Neural cell (in vitro differentiated cells): ENCODE results near the gene CHMP4B. TPM values are rescaled to one million over a fixed set of nuclear protein-coding genes. Genes with fewer than 3 reads are reported as not detected.

Source experiments
- H2AFZ ChIP-seq: fragments of 200-600, 300-800 bp; sonication (generic), shearing (Covaris generic); 2 replicates; pipeline ENCODE4 v1.6.0; 2014; ENCODE audit warnings: low read depth, mild to moderate bottlenecking, antibody characterized with exemption, low read length, moderate library complexity
- H3F3A ChIP-seq: fragments of 200-600 bp; shearing (Covaris generic); 2 replicates; pipeline ENCODE4 v1.6.1; 2016; ENCODE audit warnings: mild to moderate bottlenecking, moderate library complexity, mixed read lengths, antibody characterized with exemption, low read length; ENCODE audit not compliant: insufficient read depth, poor library complexity, severe bottlenecking
- H3K27ac ChIP-seq: fragments of 200-600, 300-800 bp; sonication (generic), shearing (Covaris generic); 2 replicates; pipeline ENCODE4 v1.5.1; 2014; ENCODE audit warnings: mild to moderate bottlenecking, low read length, moderate library complexity
- H3K27me3 ChIP-seq: fragments of 300-800, 200-600 bp; sonication (generic), shearing (Covaris generic); 2 replicates; pipeline ENCODE4 v1.6.0; 2014; ENCODE audit warnings: mild to moderate bottlenecking, low read depth, low read length, moderate library complexity; ENCODE audit not compliant: insufficient read depth
- H3K36me3 ChIP-seq: fragments of 300-800, 200-600 bp; sonication (generic), shearing (Covaris generic); 2 replicates; pipeline ENCODE4 v1.5.1; 2014; ENCODE audit warnings: mild to moderate bottlenecking, antibody characterized with exemption, low read length, moderate library complexity; ENCODE audit not compliant: insufficient read depth
- H3K4me2 ChIP-seq: fragments of 300-800, 200-600 bp; sonication (generic), shearing (Covaris generic); 2 replicates; pipeline ENCODE4 v1.6.0; 2014; ENCODE audit warnings: mild to moderate bottlenecking, low read length
- H3K4me3 ChIP-seq: fragments of 300-800, 200-600 bp; sonication (generic), shearing (Covaris generic); 2 replicates; pipeline ENCODE4 v1.5.1; 2014; ENCODE audit warnings: mild to moderate bottlenecking, low read length, moderate library complexity
- H3K79me2 ChIP-seq: fragments of 200-600 bp; shearing (Covaris generic); replicated peaks from 2 replicates; pipeline ENCODE4 v1.6.0; 2014; ENCODE audit warnings: mild to moderate bottlenecking, low read length, moderate library complexity; ENCODE audit not compliant: insufficient read depth
- H3K9ac ChIP-seq: fragments of 300-800, 200-600 bp; sonication (generic), shearing (Covaris generic); 2 replicates; pipeline ENCODE4 v1.6.1; 2016; ENCODE audit warnings: mild to moderate bottlenecking, low read length, mixed read lengths
- H3K9me2 ChIP-seq: fragments of 200-600 bp; shearing (Covaris generic); 2 replicates; pipeline ENCODE4 v1.6.1; 2016; ENCODE audit warnings: mild to moderate bottlenecking, low read length, mixed read lengths; ENCODE audit not compliant: insufficient read depth
- H3K9me3 ChIP-seq: fragments of 200-600, 300-800 bp; sonication (generic), shearing (Covaris generic); 2 replicates; pipeline ENCODE4 v1.6.1; 2016; ENCODE audit warnings: mild to moderate bottlenecking, mixed run types, low read length, moderate library complexity, mixed read lengths
- H4K20me1 ChIP-seq: fragments of 200-600 bp; shearing (Covaris generic); 2 replicates; pipeline ENCODE4 v1.6.1; 2016; ENCODE audit warnings: mild to moderate bottlenecking, mixed run types; ENCODE audit not compliant: insufficient read depth
- CTCF ChIP-seq: fragments of 450-650 bp; IDR thresholded peaks from 2 replicates; pipeline ENCODE4 v1.5.1; 2014; ENCODE audit warnings: antibody characterized with exemption, mild to moderate bottlenecking, moderate library complexity; ENCODE audit not compliant: poor library complexity, severe bottlenecking
- EP300 ChIP-seq: fragments of 450-650 bp; conservative IDR thresholded peaks from 2 replicates; pipeline ENCODE4 v1.6.1; 2014; ENCODE audit warnings: antibody characterized with exemption, mild to moderate bottlenecking, moderate library complexity; ENCODE audit not compliant: poor library complexity, severe bottlenecking
- EZH2 ChIP-seq: fragments of 200-600, 300-800 bp; shearing (Covaris generic), sonication (generic); IDR thresholded peaks from 2 replicates; pipeline ENCODE4 v1.6.1; 2014; ENCODE audit warnings: antibody characterized with exemption, low read length, borderline replicate concordance, mild to moderate bottlenecking; ENCODE audit not compliant: insufficient read depth, poor library complexity, severe bottlenecking
- MXI1 ChIP-seq: fragments of 450-650 bp; conservative IDR thresholded peaks from 2 replicates; pipeline ENCODE4 v1.6.1; 2014; ENCODE audit warnings: antibody characterized with exemption, mild to moderate bottlenecking; ENCODE audit not compliant: poor library complexity, severe bottlenecking
- POLR2AphosphoS5 ChIP-seq: IDR thresholded peaks from 2 replicates; pipeline ENCODE4 v1.6.1; 2012
- RAD21 ChIP-seq: fragments of 450-650 bp; conservative IDR thresholded peaks from 2 replicates; pipeline ENCODE4 v1.6.1; 2014; ENCODE audit warnings: antibody characterized with exemption, mild to moderate bottlenecking, moderate library complexity
- REST ChIP-seq: IDR thresholded peaks from 2 replicates; pipeline ENCODE4 v1.6.1; 2012; ENCODE audit warnings: borderline replicate concordance
- SMC3 ChIP-seq: fragments of 450-650 bp; conservative IDR thresholded peaks from 2 replicates; pipeline ENCODE4 v1.6.1; 2014; ENCODE audit warnings: antibody characterized with exemption, mild to moderate bottlenecking, moderate library complexity; ENCODE audit not compliant: poor library complexity
- TAF1 ChIP-seq: IDR thresholded peaks from 2 replicates; pipeline ENCODE4 v1.6.1; 2012; ENCODE audit warnings: low read depth
- polyA plus RNA-seq: library from polyadenylated mRNA; depleted of rRNA; stranded (reverse); fragments of >200 nt; gene quantifications from 2 replicates; pipeline ENCODE4 v1.2.3, GENCODE V29; 2014

Gene CHMP4B
- polyA plus RNA-seq, 1 donor from 2014 or later: 83.8 TPM

- H3K9me3 ChIP-seq: no peaks in the 10 kb centered on the region
- H4K20me1 ChIP-seq: no peaks in the 10 kb centered on the region
- H3K9ac ChIP-seq: no peak overlapping the region
- H3K27me3 ChIP-seq: no peaks in the 10 kb centered on the region
- no peaks in the 10 kb centered on the region for H3F3A ChIP-seq
- TF ChIP-seq TAF1 (no peak), CTCF (no peak), RAD21 (no peak)
- H3K79me2 ChIP-seq: no peaks in the 10 kb centered on the region
- no peak overlapping the region for H3K4me3 ChIP-seq
- H3K9me2 ChIP-seq: no peaks in the 10 kb centered on the region
- H3K36me3 ChIP-seq: no peaks in the 10 kb centered on the region
- H3K4me2 ChIP-seq: no peak overlapping the region
- no peak overlapping the region for H3K27ac ChIP-seq
- no peak overlapping the region for H2AFZ ChIP-seq
Measured at GRCh38 chr20:33852626-33853506, 41.7 kb downstream of the CHMP4B start.

GRCh38 chr20:33853507-33853813, 42.3 kb downstream of the CHMP4B start:
- no peaks in the 10 kb centered on the region for H3K9me2 ChIP-seq
- no peaks in the 10 kb centered on the region for H3K9me3 ChIP-seq
- H3K4me3 ChIP-seq: no peak overlapping the region
- H3K27me3 ChIP-seq: no peaks in the 10 kb centered on the region
- H4K20me1 ChIP-seq: no peaks in the 10 kb centered on the region
- no peaks in the 10 kb centered on the region for H3K79me2 ChIP-seq
- H3F3A ChIP-seq: no peaks in the 10 kb centered on the region
- H3K9ac ChIP-seq: no peak overlapping the region
- H3K36me3 ChIP-seq: no peaks in the 10 kb centered on the region
- no peak overlapping the region for H3K4me2 ChIP-seq
- TF ChIP-seq CTCF (no peak), EP300 (no peak), TAF1 (no peak), EZH2 (no peak), REST (no peak), SMC3 (no peak), POLR2AphosphoS5 (no peak), MXI1 (no peak), RAD21 (no peak)
- no peak overlapping the region for H2AFZ ChIP-seq
- H3K27ac ChIP-seq: no peak overlapping the region
